BE2C (cell line): ENCODE data around the gene MYOZ2.

ENCODE experiments used
- DNase-seq: peaks from one replicate; pipeline ENCODE4 v3.0.0-alpha.2; 2020
- H3K27me3 ChIP-seq: fragments of 250-450 bp; sonication (Bioruptor Pico); 2 replicates; pipeline ENCODE4 v1.5.1; 2020; ENCODE audit warnings: mild to moderate bottlenecking
- H3K36me3 ChIP-seq: fragments of 250-450 bp; sonication (Bioruptor Pico); 2 replicates; pipeline ENCODE4 v1.5.1; 2020; ENCODE audit warnings: mild to moderate bottlenecking
- H3K4me1 ChIP-seq: fragments of 250-450 bp; sonication (Bioruptor Pico); 2 replicates; pipeline ENCODE4 v1.5.1; 2020
- H3K4me3 ChIP-seq: 2 replicates; pipeline ENCODE4 v1.5.1; 2011; ENCODE audit warnings: low read depth, low read length
- H3K9me3 ChIP-seq: fragments of 250-450 bp; sonication (Bioruptor Pico); 2 replicates; pipeline ENCODE4 v1.5.1; 2020
- TF ChIP-seq, protein P1 (sequence below): IDR thresholded peaks from 2 replicates; pipeline ENCODE4 v1.5.1; 2012; ENCODE audit warnings: mild to moderate bottlenecking, low read depth, low read length

Gene MYOZ2

DNA sequence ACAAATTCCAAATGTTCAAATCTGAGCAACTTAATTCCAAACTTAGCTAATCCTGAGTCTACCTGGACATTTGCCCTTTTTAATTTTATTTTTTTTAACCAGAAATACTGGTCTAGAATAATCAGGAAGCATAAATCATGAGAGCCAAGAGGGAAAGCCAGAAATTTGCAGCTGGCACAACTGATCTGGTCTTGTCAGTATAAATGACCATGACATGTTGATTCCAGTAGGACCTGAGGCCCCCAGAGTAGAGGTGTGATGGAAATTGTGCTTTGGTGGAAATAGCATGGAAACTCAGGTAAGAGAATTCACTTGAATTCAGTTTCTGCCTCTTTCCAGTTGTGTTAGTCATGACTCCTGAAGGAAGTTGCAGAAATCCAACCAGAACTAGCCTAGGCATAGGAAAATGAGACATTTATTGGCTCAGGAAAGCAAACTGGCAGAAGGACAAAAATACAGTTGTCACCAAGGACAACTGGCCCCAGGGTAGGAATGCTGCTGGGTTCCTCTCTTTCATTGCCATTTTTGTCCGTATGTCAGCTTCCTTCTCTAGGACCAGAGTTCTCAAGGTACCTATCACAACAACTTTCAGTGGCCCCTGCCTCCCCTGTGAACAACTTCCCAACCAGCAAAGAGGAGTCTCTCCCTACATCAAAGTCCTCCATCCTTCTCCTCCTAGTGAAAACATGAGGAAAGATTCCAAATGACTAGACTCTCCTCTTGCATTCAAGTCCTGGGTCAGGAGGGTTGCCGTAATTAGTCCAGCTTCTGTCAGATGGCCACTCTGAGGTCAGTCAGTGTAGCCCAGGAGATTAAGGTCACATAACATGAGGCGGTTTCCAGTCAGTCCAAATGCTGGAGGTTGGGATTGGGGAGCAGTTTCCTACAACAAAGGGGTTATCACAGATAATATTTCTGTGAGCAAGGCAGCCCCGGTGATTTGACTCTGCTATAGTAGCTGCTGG, 29.3 kb upstream of the MYOZ2 start:
- TF ChIP-seq, protein P1, sequence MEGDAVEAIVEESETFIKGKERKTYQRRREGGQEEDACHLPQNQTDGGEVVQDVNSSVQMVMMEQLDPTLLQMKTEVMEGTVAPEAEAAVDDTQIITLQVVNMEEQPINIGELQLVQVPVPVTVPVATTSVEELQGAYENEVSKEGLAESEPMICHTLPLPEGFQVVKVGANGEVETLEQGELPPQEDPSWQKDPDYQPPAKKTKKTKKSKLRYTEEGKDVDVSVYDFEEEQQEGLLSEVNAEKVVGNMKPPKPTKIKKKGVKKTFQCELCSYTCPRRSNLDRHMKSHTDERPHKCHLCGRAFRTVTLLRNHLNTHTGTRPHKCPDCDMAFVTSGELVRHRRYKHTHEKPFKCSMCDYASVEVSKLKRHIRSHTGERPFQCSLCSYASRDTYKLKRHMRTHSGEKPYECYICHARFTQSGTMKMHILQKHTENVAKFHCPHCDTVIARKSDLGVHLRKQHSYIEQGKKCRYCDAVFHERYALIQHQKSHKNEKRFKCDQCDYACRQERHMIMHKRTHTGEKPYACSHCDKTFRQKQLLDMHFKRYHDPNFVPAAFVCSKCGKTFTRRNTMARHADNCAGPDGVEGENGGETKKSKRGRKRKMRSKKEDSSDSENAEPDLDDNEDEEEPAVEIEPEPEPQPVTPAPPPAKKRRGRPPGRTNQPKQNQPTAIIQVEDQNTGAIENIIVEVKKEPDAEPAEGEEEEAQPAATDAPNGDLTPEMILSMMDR, result no peak
- Histone ChIP-seq H3K27me3 (no peaks in the 10 kb centered on the region), H3K4me1 (peaks cover 4% of the 10 kb centered on the region), H3K4me3 (no peak overlapping the region), H3K36me3 (no peaks in the 10 kb centered on the region), H3K9me3 (no peaks in the 10 kb centered on the region)
- no peak for DNase-seq

DNA sequence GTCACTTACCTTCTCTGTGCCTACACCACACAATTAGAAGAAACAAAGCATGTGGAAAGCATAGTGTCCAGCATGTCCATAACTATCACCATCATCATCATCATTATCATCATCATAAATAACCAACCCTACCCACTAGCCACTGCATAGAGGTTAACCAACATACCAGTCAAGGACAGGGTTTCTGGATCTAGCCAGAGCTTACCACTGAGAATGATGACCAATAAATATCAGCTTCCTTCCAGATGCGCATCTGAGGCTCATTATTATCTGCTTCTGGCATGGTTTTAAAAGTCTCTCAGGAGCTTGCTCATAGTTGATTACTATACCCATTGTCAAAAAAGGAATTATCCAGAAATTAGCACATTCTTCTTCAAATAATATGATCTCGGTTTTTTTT, 25.5 kb upstream of the MYOZ2 start:
- peaks cover 4% of the 10 kb centered on the region for H3K4me1 ChIP-seq
- no peak overlapping the region for H3K4me3 ChIP-seq
- DNase-seq, result no peak
- no peaks in the 10 kb centered on the region for H3K9me3 ChIP-seq
- TF ChIP-seq, protein P1, result no peak
- H3K36me3 ChIP-seq, result no peaks in the 10 kb centered on the region
- H3K27me3 ChIP-seq, result no peaks in the 10 kb centered on the region

DNA sequence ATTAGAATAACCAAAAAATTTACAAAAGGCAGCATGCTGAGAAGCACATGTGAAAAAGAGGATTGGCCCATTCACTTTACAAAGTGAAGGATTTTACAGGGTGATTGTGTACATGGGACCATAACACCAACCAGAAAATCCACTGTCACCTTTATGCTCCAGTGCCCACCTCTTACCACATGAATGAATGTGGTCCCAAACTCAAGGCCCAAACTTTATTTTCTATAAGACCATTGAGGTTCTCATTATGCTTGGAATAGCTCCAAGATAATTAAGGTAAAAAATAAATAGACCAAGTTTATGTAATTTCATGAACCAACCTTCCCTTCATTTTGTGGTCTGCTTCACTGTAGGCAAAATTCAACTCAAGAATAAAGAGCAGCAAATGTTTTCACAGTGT, 24.3 kb upstream of the MYOZ2 start:
- Histone ChIP-seq H3K27me3 (no peaks in the 10 kb centered on the region), H3K4me1 (peaks cover 4% of the 10 kb centered on the region), H3K9me3 (no peaks in the 10 kb centered on the region), H3K36me3 (no peaks in the 10 kb centered on the region), H3K4me3 (no peak overlapping the region)
- TF ChIP-seq, protein P1, result no peak
- DNase-seq, result no peak

DNA sequence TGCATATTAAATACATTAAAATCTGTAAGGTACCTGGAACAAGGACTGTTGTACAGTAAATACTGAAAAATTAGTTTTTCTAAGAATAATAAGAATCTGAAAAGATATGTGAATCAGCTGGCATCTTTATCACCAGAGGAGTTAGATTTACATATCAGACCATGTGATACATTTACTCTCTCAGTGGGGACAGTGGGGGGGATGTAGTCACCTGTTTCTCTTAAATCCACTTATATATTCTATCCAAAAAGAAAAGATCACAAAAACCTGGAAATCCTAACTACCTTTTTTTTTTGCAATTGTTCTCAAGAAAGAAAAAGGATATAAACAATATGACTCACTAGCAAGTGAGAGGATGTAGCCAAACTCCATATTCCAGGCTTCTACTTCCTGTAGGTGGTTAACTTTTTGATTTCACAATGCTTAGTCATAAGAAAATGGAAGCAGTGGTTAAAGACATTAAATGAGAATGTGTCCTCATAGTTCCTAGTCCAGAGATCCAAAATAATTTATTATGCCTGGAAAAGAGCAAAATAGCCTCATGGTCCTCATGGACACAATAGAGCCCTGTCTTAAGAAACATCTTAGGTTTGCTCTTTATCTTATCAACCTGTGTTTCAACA, 22.5 kb upstream of the MYOZ2 start:
- no peaks in the 10 kb centered on the region for H3K9me3 ChIP-seq
- no peak overlapping the region for H3K4me3 ChIP-seq
- no peaks in the 10 kb centered on the region; the same call in 1 of the 2 replicates for H3K4me1 ChIP-seq
- no peak for DNase-seq
- H3K36me3 ChIP-seq, result no peaks in the 10 kb centered on the region
- TF ChIP-seq, protein P1, result no peak
- no peaks in the 10 kb centered on the region for H3K27me3 ChIP-seq

DNA sequence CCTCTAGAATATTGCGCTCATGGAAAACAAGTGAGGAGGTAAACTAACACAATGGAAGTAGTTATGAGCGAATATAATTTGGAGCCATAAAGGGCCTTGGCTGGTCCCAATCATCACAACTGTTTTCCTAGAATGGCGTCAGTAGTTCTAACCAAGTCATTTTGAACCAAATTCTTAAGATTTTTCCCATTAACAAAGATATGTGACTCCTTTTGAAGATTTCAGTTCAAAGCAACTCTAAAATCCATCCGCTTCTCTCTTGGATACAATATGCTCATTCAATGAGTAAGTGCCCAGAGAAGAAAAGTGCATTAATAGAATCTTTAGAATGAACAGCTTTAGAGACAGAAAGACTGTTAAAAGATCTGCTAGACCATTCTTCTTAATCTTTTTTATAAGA, 19.6 kb upstream of the MYOZ2 start:
- H3K27me3 ChIP-seq, result no peaks in the 10 kb centered on the region
- peaks cover 5% of the 10 kb centered on the region for H3K4me1 ChIP-seq
- H3K9me3 ChIP-seq, result no peaks in the 10 kb centered on the region
- H3K4me3 ChIP-seq, result no peak overlapping the region
- H3K36me3 ChIP-seq, result no peaks in the 10 kb centered on the region
- TF ChIP-seq, protein P1, result no peak
- DNase-seq, result no peak
